Aorta (tissue), 5 donors: ENCODE measurements around the gene ANTXR1. TPM values are rescaled to one million over a fixed set of nuclear protein-coding genes. Genes with fewer than 3 reads are reported as not detected.

ENCODE experiments used
- ATAC-seq: fragments of 200-7000 bp; cut with Tn5 transposase; one replicate; pipeline ENCODE4 v1.9.1; 2022; ENCODE audit warnings: moderate library complexity; ENCODE audit not compliant: low FRiP score
- DNase-seq, 2 donors: peaks; one replicate each; pipeline ENCODE4 v3.0.0-alpha.2; 2020
- H3K27ac ChIP-seq, 2 donors: one replicate each; pipeline ENCODE4 v1.5.1; 2013; ENCODE audit warnings: low read length in 2 of 2, mild to moderate bottlenecking in 2 of 2, moderate library complexity in 2 of 2, control low read depth in 1 of 2, inconsistent platforms in 1 of 2, low read depth in 1 of 2
- H3K27me3 ChIP-seq, 2 donors: one replicate each; pipeline ENCODE4 v1.6.1; 2013; ENCODE audit warnings: control low read depth in 1 of 2, low read length in 1 of 2, mild to moderate bottlenecking in 1 of 2, moderate library complexity in 1 of 2; ENCODE audit not compliant: insufficient read depth in 2 of 2, control insufficient read depth in 1 of 2
- H3K36me3 ChIP-seq, 2 donors: one replicate each; pipeline ENCODE4 v1.6.1; 2013; ENCODE audit warnings: control low read depth in 1 of 2, low read length in 1 of 2, mild to moderate bottlenecking in 1 of 2; ENCODE audit not compliant: insufficient read depth in 2 of 2, control insufficient read depth in 1 of 2
- H3K4me1 ChIP-seq, 2 donors: one replicate each; pipeline ENCODE4 v1.6.1; 2013; ENCODE audit warnings: low read length in 2 of 2, control low read depth in 1 of 2, mild to moderate bottlenecking in 1 of 2, moderate library complexity in 1 of 2; ENCODE audit not compliant: insufficient read depth in 2 of 2, control insufficient read depth in 1 of 2
- H3K4me3 ChIP-seq, 2 donors: one replicate each; pipeline ENCODE4 v1.5.1; 2013; ENCODE audit warnings: low read length in 2 of 2, control low read depth in 1 of 2, mild to moderate bottlenecking in 1 of 2
- H3K9me3 ChIP-seq: one replicate; pipeline ENCODE4 v1.6.1; 2013; ENCODE audit warnings: mild to moderate bottlenecking, low read length; ENCODE audit not compliant: control insufficient read depth
- WGBS, 2 donors: extraction: QIAGEN DNeasy Blood & Tissue Kit; methylation state at CpG; one replicate each; pipeline ENCODE4 v1.1.7; 2013; 5-methylcytosine and 5-hydroxymethylcytosine counted together
- intact Hi-C, 2 donors: fragments of 100-400 bp; cut with DNase I; formaldehyde crosslinking; loops; one replicate each; pipeline versions ENCODE4 v1.14.2 to v1.15.0; 2022
- long read RNA-seq, 2 donors: library from polyadenylated mRNA; unstranded; transcript quantifications; one replicate each; pipeline ENCODE4 v2.0.0, GENCODE V29; 2020 to 2021
- polyA plus RNA-seq, 2 donors: library from polyadenylated mRNA; stranded (reverse); fragments of 200-250 nt; gene quantifications; one replicate each; pipeline ENCODE4 v1.2.3, GENCODE V29; 2013
- total RNA-seq, 2 donors: library from RNA; stranded (reverse); fragmentation: NEBNext Ultra II Directional; extraction: Animal tissue kit (Norgen Biotek cat#: 25700); gene quantifications; one replicate each; pipeline ENCODE4 v1.2.1, GENCODE V29; 2021
- donor health status: healthy with polysubstance abuse.
- donor health status: Bipolar disorder and iron deficiency.
- donor health status: DM: no; HTN: no; CAD: no.
- donor health status: DM: no; HTN: no; CAD: no.
- donor health status: DM: yes; HTN: yes; CAD: no.

The ANTXR1 gene
- total RNA-seq (100 to 1,000 TPM; 181 to 358 TPM), polyA plus RNA-seq (100 to 1,000 TPM; 136 to 139 TPM)
- long read RNA-seq, donor 1, full-length matches to known transcripts: 19 of 135 reads
- long read RNA-seq, donor 1, partial matches to known transcripts: 21 of 135 reads
- long read RNA-seq, donor 1, other reads (novel, unspliced or antisense): 95 of 135 reads
- long read RNA-seq, donor 2, full-length matches to known transcripts: 23 of 79 reads
- long read RNA-seq, donor 2, partial matches to known transcripts: 38 of 79 reads
- long read RNA-seq, donor 2, other reads (novel, unspliced or antisense): 18 of 79 reads

DNA sequence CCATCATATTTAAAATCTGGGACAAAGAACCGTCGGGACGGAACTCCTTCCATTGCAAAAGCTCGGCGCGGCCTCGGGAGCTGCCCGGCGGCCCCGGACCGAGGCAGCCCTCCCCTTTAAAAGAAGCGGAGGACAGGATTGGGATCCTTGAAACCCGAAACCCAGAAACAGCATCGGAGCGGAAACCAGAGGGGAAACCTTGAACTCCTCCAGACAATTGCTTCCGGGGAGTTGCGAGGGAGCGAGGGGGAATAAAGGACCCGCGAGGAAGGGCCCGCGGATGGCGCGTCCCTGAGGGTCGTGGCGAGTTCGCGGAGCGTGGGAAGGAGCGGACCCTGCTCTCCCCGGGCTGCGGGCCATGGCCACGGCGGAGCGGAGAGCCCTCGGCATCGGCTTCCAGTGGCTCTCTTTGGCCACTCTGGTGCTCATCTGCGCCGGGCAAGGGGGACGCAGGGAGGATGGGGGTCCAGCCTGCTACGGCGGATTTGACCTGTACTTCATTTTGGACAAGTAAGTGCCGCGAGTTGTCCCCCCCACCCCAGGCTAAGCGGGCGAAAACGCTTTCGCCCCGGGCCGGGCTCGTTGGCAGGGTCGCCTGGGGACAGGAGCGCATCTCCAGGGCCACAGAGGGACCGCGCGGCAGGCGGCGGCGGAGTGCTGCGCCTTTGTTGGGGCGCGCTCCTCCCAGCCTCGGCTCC is at the start of gene ANTXR1:
Gene ANTXR1 (plus strand): TSS at position 38 of the 698 bp plus-strand sequence. CDS start 321 bp downstream, at position 359.
- Histone ChIP-seq H3K27me3 (no peaks in the 10 kb centered on the region), H3K4me3 (peak within 1 kb of the TSS; percentile 69 to 83), H3K27ac (peak within 1 kb of the TSS in 1 of 2 donors; percentile 78), H3K9me3 (no peaks in the 10 kb centered on the region), H3K36me3 (no peaks in the 10 kb centered on the region), H3K4me1 (peaks cover 0 to 3% of the 10 kb centered on the region in 2 donors)
- peak; percentile 53 to 81 for DNase-seq
- peak; percentile 79 for ATAC-seq
- intact Hi-C loops: loop anchor here (2.0 to 10.0 kb wide), 6 partner anchors 70 to 296 kb away; no protein-coding TSS in a partner anchor
- WGBS, 2 donors: 0 to 1% methylated on average over 63 of the region's 63 CpGs

GRCh38 chr2:68964282-68964681 is 48.7 kb upstream of the ANTXR1 start:
- no peak for ATAC-seq
- Histone ChIP-seq H3K4me3 (no peak overlapping the region), H3K4me1 (no peaks in the 10 kb centered on the region), H3K9me3 (peaks cover 1% of the 10 kb centered on the region), H3K27me3 (no peaks in the 10 kb centered on the region), H3K27ac (no peak overlapping the region), H3K36me3 (no peaks in the 10 kb centered on the region)
- intact Hi-C loops: no loop called here
- no peak for DNase-seq

- no peaks in the 10 kb centered on the region for H3K36me3 ChIP-seq
- DNase-seq (no peak), ATAC-seq (no peak)
- no peak overlapping the region for H3K4me3 ChIP-seq
- H3K27me3 ChIP-seq: no peaks in the 10 kb centered on the region
- H3K4me1 ChIP-seq: peaks cover 0 to 5% of the 10 kb centered on the region in 2 donors
- H3K27ac ChIP-seq: no peak overlapping the region
- no peaks in the 10 kb centered on the region for H3K9me3 ChIP-seq
- intact Hi-C loops: no loop called here
- WGBS, 2 donors: 85 to 98% methylated on average over 1 of the region's 1 CpG
Measured at GRCh38 chr2:68968221-68968620, 44.8 kb upstream of the ANTXR1 start.

GRCh38 chr2:68969736-68970490 is 43.1 kb upstream of the ANTXR1 start:
- ATAC-seq (no peak), DNase-seq (no peak)
- Histone ChIP-seq H3K9me3 (no peaks in the 10 kb centered on the region), H3K4me1 (peaks cover 0 to 5% of the 10 kb centered on the region in 2 donors), H3K36me3 (no peaks in the 10 kb centered on the region), H3K4me3 (no peak overlapping the region), H3K27ac (no peak overlapping the region), H3K27me3 (no peaks in the 10 kb centered on the region)
- 78 to 79% methylated on average over 8 of the region's 8 CpGs for WGBS, 2 donors
- intact Hi-C loops: no loop called here

DNA sequence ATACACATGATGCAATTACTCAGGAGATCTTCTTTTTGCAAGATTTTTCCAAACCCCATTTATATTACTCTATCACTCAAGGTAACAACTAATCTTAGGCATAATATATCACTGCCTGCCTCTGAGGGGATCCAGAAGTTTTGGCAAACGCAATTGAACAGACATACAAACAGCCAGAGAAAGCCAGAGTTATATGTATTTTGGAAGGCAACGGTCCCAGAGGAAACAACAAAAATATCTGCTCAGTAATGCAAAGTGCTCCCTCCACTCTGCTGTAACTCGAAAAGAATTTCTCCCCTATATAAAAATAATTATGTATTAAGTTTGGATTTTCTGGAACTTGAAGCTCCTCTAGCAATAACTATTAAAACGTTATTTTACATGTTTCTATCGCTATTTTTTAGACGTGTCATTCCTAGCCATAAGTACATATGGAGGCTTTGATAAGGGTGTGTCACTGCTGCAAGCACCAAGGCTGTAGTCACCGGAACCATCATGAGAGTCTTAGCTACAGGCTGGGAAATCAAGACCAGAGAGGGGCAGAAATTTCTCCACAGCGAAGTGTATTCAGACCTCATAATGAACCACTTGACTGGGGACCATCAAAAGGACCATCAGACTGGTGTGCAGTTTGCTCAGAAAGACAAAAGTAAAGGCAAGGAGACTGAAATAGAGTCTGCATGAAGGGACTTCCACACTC is 42.3 kb upstream of the ANTXR1 start:
- H3K4me1 ChIP-seq: peaks cover 0 to 5% of the 10 kb centered on the region in 2 donors
- no peaks in the 10 kb centered on the region for H3K36me3 ChIP-seq
- intact Hi-C loops: no loop called here
- no peaks in the 10 kb centered on the region for H3K9me3 ChIP-seq
- peak overlapping the region in 1 of 2 donors; percentile 51 for H3K27ac ChIP-seq
- no peak for DNase-seq
- H3K27me3 ChIP-seq: no peaks in the 10 kb centered on the region
- H3K4me3 ChIP-seq: no peak overlapping the region
- no peak for ATAC-seq
- WGBS, 2 donors: 14 to 19% methylated on average over 8 of the region's 8 CpGs

DNA sequence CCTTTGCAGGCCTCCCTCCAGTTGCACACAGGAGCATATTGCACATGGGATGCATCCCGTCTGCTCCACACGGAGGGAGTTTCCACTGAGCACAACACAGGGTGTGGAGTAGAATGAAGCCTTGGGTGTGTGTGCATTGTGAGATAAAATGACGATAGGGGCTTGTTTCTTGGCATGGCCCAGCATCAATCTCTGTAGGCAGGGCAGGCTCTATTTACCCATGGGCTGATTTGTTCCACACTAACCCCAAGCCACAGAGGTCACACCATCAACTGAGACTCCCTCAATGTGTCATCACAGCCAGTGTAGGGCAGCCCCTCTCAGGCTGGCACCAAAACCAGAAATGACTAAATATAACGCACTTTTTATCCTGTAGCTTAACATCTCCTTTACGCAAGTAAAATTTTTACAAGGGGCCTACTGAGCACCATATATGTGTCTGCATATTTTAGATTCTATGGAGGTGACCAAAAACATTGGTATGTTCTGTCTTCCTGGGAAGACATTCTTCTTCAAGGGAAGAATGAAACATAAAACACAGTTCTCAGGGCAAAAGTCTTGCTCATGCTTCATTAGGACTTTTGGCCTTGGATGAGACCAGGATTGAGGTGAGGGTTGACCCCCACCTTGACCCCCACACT is 41.3 kb upstream of the ANTXR1 start:
- Histone ChIP-seq H3K4me1 (peaks cover 0 to 5% of the 10 kb centered on the region in 2 donors), H3K9me3 (no peaks in the 10 kb centered on the region), H3K36me3 (no peaks in the 10 kb centered on the region), H3K27me3 (no peaks in the 10 kb centered on the region), H3K27ac (peak overlapping the region in 1 of 2 donors; percentile 36), H3K4me3 (no peak overlapping the region)
- DNase-seq (no peak), ATAC-seq (peak; percentile 15)
- intact Hi-C loops: no loop called here
- WGBS, 2 donors: 60 to 69% methylated on average over 5 of the region's 5 CpGs

DNA sequence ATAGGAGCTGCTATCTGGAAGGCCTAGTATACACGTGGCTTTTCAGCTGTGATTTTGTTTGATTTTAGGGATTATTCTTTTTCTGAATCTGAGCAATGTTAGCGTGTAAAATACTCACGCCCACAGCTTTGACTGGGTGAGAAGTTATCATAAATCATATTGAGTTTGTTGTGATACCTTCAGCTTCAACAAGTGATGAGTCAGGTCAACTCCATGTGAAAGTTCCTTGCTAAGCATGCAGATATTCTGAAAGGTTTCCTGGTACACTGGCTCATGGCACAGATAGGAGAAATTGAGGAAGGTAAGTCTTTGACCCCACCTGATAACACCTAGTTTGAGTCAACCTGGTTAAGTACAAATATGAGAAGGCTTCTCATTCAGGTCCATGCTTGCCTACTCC is 38.7 kb upstream of the ANTXR1 start, which contains the start of gene GKN1:
Gene GKN1 (plus strand): TSS at position 386 of the 400 bp plus-strand sequence. CDS start 42 bp downstream, outside the sequence.
- Histone ChIP-seq H3K27ac (no peak within 1 kb of the TSS), H3K9me3 (no peaks in the 10 kb centered on the region), H3K4me3 (no peak within 1 kb of the TSS), H3K36me3 (no peaks in the 10 kb centered on the region), H3K4me1 (peaks cover 0 to 5% of the 10 kb centered on the region in 2 donors), H3K27me3 (no peaks in the 10 kb centered on the region)
- 79 to 84% methylated on average over 3 of the region's 3 CpGs for whole genome bisulfite sequencing, 2 donors
- intact Hi-C loops: no loop called here
- ATAC-seq (no peak), DNase-seq (no peak)
